GM12891 (cell line): ENCODE results near the gene UGDH.
"Not testable (repeated sequence)": the region's sequence is repeated elsewhere in the genome, so short reads cannot be mapped to it uniquely, and the experiment has no call there.

Source experiments
- DNase-seq: peaks from one replicate; pipeline ENCODE4 v3.0.0; 2011; ENCODE audit warnings: low spot score; ENCODE audit not compliant: insufficient read length
- FAIRE-seq: peaks from 2 replicates; lab custom pipeline; 2011; peaks lifted over from hg19 to GRCh38; lab: Jason Lieb, UNC
- PAX5 ChIP-seq: IDR thresholded peaks from 2 replicates; pipeline ENCODE4 v1.6.1; 2011; ENCODE audit warnings: low read length, moderate library complexity, mild to moderate bottlenecking; ENCODE audit not compliant: insufficient read depth, severe bottlenecking
- POLR2A ChIP-seq: IDR thresholded peaks from 2 replicates; pipeline ENCODE4 v1.6.1; 2011; ENCODE audit warnings: low read depth, low read length, control low read depth
- POLR2AphosphoS5 ChIP-seq: IDR thresholded peaks from 2 replicates; pipeline ENCODE4 v1.6.1; 2011; ENCODE audit warnings: low read depth, low read length, control low read depth
- POU2F2 ChIP-seq: IDR thresholded peaks from 2 replicates; pipeline ENCODE4 v1.6.1; 2011; ENCODE audit warnings: low read depth, mild to moderate bottlenecking, control low read depth, low read length, moderate library complexity
- SPI1 ChIP-seq: IDR thresholded peaks from 2 replicates; pipeline ENCODE4 v1.6.1; 2011; ENCODE audit warnings: low read depth, low read length, control low read depth
- TAF1 ChIP-seq: IDR thresholded peaks from 2 replicates; pipeline ENCODE4 v1.6.1; 2011; ENCODE audit warnings: low read depth, low read length, control low read depth

Gene UGDH

DNA sequence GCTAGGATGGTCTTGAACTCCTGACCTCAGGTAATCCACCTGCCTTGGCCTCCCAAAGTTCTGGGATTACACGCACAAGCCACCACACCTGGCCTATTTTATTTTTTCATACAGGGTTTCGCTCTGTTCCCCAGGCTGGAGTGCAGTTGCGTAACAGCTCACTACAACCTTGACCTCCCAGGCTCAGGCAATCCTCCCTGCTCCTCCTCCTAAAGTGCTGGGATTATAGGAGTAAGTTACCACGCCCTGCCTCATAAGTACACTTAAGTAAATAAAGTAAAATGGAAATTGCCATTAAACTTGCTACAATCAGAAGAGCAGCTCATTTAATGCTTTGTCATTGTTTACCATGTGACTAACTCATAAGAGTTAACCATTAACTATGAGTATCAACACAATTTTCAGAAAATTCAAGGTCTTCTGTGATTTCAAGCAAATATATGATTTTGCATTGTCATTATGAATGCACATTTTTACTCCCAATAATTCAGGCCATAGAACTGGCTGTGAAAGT lies 12.3 kb downstream of the UGDH start:
- DNase-seq (no peak), FAIRE-seq (no peak)

DNA sequence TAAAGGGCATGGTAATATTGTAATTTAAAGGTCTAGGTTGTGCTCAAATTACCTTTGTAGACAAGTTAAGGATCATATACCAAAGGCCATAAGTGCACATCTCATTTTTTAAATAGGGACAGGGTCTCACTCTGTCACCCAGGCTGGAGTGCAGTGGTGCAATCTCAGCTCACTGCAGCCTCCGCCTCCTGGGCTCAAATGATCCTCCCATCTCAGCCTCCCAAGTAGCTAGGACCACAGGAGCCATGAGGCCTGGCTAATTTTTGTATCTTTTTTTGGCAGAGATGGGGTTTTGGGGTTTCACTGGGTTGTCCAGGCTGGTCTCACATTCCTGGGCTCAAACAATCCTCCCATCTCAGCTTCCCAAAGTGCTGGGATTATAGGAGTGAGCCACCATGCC lies 13.0 kb downstream of the UGDH start:
- DNase-seq, FAIRE-seq: not testable (repeated sequence)

More for the DNA sequence above, 12.3 kb downstream of the UGDH start:
- no peak for TF ChIP-seq SPI1
- no peak for TF ChIP-seq POLR2AphosphoS5

DNA sequence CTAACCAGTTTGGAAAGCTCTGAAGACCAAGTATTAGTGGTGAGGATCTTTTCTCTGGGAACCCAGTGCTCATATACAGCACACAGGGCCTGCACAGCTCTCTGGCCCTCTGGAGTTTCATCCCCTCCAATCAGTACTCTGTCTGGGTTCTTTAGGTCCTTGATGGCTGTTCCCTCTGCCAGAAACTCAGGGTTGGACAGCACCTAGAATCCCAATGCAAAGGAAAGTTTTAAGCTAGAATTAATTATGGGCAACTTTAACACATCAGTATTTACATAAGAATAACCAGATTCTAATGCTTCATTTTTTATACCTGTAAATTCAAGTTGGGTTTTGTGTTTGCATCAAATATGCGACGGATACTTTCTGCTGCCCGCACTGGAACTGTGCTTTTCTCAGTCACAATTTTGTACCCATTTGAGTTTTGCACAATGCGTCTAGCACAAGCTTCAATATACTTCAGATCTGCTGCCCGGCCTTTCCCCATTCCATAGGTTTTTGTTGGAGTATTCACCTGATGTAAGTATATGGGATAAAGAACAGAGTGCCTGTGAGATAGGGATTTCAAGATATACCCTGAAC lies 16.8 kb downstream of the UGDH start:
- TF ChIP-seq POLR2A: no peak
- TF ChIP-seq SPI1: no peak
- TF ChIP-seq PAX5: no peak
- TF ChIP-seq POU2F2: no peak
- TF ChIP-seq POLR2AphosphoS5: no peak
- TF ChIP-seq TAF1: no peak
- no peak for DNase-seq
- FAIRE-seq: no peak

DNA sequence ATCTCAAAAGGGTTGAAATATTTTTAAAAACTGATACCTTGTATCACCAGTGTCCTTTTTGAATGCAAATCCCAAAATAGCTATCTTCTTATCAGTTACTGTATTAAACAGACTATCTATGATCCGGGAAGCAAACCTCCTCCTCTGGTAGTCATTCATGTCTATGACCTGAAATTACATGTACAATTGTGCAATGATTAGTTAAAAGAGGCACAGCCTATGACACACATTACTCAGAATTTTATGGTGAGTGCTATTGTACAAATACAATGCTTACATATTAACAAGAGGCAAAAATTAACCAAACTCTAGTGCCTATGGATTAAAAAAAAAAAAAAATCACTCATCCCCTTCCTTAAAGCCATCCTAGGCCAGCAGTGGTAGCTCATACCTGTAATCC lies 21.7 kb downstream of the UGDH start:
- FAIRE-seq (no peak), DNase-seq (no peak)
- TF ChIP-seq POLR2AphosphoS5: no peak
- no peak for TF ChIP-seq TAF1
- no peak for TF ChIP-seq PAX5
- no peak for TF ChIP-seq POU2F2
- no peak for TF ChIP-seq SPI1
- TF ChIP-seq POLR2A: no peak

DNA sequence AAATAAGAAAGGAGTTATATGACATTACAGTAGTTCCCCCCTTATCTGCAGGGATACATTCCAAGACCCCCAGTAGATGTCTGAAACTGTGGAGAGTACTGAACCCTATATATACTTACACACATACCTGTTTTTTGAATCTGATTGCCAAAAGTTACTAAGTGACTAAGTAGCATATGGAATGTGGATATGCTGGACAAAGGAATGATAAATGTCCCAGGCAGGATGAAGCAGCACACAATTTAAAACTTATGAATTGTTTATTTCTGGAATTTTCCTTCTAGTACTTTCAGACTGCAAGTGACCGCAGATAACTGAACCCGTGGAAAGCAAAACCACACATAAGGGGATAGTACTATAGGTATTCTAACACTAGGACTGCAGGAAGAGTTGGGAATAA lies 22.7 kb downstream of the UGDH start:
- DNase-seq (no peak), FAIRE-seq (no peak)

DNA sequence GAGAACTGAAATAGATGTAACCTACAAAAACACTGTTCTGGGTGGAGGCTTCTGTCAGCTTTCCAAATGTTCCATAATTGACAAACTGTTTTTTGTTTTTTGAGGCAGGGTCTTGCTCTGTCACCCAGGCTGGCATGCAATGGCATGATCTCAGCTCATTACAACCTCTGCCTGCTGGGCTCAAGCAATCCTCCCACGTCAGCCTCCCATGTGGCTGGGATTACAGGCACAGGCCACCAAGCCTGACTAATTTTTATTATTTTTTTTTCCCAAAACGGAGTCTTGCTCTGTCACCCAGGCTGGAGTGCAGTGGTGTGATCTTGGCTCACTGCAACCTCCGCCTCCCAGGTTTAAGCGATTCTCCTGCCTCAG lies 24.6 kb downstream of the UGDH start:
- DNase-seq, FAIRE-seq: not testable (repeated sequence)

More for the DNA sequence above, 22.7 kb downstream of the UGDH start:
- no peak for TF ChIP-seq SPI1
- no peak for TF ChIP-seq TAF1
- TF ChIP-seq POLR2AphosphoS5: no peak
- TF ChIP-seq PAX5: no peak
- TF ChIP-seq POU2F2: no peak
- no peak for TF ChIP-seq POLR2A

DNA sequence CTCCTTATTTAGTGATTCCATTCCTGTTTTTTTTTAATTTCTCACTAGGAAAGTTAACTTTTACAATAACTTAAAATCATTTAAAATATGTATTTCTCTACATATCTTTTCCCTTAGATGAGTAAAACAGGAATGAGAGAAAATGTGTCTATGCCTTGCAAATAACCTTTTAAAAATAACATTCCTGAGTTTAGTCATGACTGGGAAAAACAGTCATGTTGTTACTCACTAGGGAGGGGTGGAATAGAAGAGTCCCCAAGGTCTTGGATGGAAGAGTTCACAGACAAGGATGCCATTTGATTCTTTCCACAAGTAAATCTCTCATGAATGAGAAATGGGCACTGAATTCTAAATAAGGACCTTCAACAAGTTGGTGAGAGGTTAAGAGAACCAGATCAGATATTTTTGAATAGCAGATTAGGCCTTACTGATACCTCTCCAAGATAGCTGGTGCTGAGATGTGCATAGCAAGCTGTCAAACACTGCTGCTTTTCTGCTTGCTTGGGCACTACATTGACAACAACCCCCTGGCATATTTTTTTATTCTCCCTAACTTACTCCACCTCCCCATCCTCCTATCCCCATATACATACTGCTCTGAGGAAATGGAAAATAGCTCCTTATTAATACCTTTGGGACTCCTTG lies 25.1 kb downstream of the UGDH start:
- TF ChIP-seq SPI1 (no peak), POLR2AphosphoS5 (no peak), PAX5 (no peak), POLR2A (no peak), POU2F2 (no peak), TAF1 (no peak)

DNA sequence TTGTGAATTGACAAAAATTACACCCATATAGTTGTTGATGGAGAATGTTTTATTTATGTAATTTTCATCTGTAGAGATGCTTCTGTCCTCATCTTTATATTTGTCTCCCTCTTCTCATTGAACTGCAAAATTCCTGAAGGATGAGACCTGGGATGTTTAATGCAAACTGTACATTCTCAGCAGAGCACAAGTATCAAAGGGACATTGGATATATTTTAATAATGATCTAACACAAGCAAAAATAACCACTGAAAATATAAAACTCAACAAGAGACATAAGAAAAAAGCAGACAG lies 28.6 kb downstream of the UGDH start:
- TF ChIP-seq SPI1: no peak
- no peak for TF ChIP-seq POLR2A
- no peak for TF ChIP-seq POU2F2
- TF ChIP-seq POLR2AphosphoS5: no peak
- TF ChIP-seq TAF1: no peak
- TF ChIP-seq PAX5: no peak
- no peak for DNase-seq
- no peak for FAIRE-seq

More for the DNA sequence above, 25.1 kb downstream of the UGDH start:
- DNase-seq (no peak), FAIRE-seq (no peak)

DNA sequence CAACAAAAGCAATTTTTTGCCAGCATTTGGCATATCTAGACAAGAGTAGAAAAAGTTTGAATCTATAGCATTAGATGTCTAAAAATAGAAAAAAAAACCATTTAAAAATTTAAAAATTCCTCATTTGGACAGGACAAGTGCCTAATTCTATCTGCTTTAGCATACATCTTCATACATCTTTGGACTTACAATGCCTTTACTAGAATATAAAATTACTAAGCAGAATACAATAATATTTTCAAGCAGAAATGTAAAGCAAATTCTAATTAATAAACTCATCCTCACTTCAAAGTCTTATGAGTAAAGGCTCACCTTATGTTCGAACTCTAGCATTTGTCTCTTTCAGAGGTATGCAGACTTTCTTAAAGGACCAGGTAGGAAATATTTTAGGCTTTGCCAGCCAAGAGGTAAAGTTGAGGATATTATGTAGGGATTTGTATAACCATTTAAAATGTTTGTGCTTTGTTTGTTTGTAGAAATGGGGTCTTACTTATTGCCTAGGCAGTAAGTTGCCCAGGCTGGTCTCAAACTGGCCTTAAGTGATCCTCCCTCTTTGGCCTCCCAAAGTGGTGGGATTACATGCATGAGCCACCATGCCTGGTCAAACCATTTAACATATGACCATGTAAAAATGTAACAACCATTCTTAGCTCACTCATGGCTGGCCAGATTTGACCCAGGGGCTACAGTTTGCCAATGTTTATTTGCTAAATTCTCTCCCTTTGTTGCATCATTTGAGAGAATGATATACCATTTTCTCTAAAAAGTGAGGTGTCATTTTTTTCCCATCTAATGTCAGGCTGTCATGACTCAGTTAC lies 29.1 kb downstream of the UGDH start:
- TF ChIP-seq SPI1 (no peak), POLR2AphosphoS5 (no peak), POLR2A (no peak)
- DNase-seq (no peak), FAIRE-seq (no peak)

DNA sequence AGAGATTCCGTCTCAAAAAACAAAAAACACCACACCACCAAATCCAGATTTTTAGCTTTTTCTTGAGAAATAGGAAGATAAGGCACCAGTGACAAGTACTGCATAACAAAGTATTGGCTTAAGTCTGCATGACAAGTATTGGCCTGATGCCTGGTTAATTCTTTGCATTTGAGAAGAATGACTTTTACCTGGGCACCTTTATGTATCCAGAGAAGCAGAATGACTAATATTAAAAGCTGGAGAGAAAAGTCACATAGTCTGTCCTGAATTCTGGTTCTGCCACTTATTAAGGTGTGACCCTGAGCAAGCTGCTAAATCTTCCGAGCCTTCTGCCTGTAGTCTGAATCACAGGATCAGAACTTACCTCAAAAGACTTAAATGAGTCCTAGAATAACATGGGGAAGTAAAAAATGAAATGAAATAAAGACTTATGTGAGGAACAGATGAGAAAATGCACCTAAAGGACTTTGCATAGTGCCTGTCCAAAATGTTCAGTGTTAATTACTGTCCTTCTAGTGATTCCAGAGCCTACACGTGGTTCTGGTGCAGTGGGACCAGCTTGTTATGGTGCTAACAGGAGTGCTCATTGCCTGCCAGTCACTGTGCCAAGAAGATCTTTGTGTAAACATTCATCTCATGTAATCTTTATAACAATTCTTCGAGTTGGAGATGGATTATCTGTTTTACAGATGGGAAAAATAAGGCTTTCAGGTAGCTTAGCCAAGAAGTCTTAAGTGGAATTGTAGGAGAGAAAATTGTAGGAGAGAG lies 31.6 kb downstream of the UGDH start:
- FAIRE-seq (no peak), DNase-seq (no peak)
- TF ChIP-seq PAX5 (no peak), TAF1 (no peak), POLR2A (no peak), POLR2AphosphoS5 (no peak), SPI1 (no peak), POU2F2 (no peak)
